Activated CD4-positive, CD25-positive, alpha-beta regulatory T cell treated with anti-CD3 and anti-CD28 coated beads, Interleukin-2, amount 50 U/mL, for 72 hours (primary cell): ENCODE results near the gene MAD1L1.

ENCODE experiments used
- DNase-seq: peaks from one replicate; pipeline ENCODE4 v3.0.0; 2021

Gene MAD1L1

GRCh38 chr7:2053395-2053794 lies 179.3 kb downstream of the MAD1L1 start:
- DNase-seq = no peak

DNA sequence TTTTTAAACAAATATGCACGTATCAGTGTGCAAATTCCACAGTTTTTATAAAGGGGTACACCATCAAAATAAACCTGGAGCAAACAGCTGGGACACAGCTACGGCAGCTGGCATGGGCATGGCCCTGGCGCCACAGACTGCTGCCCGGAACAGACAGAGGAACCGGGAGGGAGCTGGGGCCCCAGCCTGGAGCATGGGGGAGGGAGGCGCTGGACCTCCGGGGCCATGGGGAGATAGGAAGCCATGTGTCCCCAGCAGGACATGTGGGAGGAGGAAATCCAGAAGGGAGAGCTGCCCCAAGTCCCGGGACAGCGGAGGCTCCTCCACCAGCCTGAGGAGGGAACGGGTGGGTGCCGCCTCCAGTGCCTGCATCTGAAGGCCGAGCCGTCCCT lies 180.1 kb downstream of the MAD1L1 start:
- DNase-seq = no peak

DNA sequence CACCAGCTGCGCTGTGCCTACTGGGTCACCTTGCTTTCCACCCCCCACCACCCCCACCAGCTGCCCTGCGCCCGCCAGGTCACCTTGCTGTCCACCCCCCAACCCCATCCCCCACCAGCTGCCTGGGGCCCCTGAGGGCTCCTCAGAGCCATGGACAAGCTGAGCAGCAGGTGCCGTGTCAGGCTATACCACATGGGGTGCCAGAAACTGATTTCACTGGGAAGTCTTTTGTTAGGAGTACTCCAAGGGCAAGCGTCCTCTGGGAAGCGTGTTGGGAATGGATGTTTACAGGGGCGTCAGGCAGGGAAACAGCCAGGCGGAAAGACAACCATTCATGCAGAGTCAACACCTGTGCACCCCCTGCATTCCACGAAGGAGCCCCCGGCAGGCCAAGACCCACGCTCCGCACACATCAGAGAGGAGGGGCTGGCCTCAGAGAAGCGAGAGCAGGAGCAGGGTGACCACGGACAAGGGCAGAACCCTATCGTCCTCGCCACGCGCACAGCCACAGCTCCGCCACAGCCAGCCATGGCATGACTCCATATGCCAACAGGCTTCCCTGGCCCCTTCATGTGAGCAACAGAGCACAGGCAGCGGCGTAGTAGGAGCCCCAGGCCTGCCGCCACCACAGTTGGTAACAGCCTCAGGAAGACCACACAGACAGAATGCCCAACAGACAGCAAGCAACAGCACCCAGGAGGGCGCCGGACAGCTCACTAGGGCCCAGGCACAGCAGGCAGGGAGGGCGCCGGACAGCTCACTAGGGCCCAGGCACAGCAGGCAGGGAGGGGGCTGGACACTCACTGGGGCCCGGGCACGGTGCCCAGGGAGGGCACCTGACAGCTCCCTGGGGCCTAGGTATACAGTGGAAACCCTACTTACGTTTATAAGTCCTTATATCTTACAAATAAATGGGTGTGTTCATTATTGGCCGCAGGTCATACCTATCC lies 180.8 kb downstream of the MAD1L1 start:
- no peak for DNase-seq

DNA sequence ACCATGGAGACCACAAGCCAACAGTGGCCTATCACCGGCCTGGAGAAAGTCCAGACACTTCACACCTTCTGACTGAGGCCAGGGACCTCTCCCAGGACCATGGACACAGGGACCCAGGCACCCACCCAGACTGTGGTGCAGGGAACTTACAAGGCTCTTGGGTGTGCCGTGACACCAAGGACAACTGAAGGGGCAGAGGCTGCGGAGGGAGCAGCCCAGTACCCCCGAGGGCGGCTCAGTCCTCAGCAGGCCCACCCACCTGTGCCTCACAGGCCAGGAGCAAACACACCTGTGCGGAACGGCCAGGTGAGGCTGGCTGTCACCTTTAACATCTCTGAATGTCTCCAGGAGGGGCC lies 182.3 kb downstream of the MAD1L1 start:
- no peak for DNase-seq

- DNase-seq = peak; percentile 56
Observed at GRCh38 chr7:2049782-2050510, 182.8 kb downstream of the MAD1L1 start.

DNA sequence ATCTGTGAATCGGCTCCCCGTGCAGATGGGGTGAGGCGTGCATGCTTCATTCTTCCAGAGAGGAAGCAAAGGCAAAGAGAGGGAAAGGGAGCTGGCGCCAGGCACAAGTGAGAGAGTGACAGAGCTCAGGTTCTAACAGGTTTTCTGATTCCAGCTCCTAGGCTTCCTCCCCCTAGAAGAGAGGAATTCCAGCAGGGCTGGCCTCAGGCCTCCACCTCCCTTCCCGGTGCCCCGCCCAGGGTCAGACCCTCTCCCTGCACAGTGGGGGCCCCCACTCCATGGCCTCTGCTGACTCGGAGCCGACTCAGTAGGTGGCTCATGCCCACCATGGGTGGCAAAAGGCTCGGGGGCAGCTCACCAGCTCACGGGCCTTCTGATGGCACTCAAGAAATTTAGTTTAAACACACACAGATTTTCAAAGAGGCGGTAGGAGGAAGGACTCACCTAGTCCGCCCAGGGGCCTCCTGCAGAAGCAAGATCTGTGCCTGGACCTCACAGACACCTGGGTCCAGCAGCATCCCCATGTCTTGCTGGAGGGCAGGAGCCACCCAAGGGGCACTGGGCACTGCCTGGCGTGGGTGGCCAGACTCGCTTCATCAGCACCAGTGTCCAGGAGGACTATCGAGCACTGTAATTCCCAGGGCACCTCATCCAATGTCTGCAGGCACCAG lies 183.5 kb downstream of the MAD1L1 start:
- DNase-seq = no peak

GRCh38 chr7:2048531-2048930 lies 184.2 kb downstream of the MAD1L1 start:
- DNase-seq = no peak

- DNase-seq = no peak
Observed at GRCh38 chr7:2048006-2048405, 184.7 kb downstream of the MAD1L1 start.

GRCh38 chr7:2046581-2047565 lies 185.9 kb downstream of the MAD1L1 start:
- DNase-seq = peak; percentile 18

- peak; percentile 18 for DNase-seq
Observed at GRCh38 chr7:2045559-2046405, 187.0 kb downstream of the MAD1L1 start.

DNA sequence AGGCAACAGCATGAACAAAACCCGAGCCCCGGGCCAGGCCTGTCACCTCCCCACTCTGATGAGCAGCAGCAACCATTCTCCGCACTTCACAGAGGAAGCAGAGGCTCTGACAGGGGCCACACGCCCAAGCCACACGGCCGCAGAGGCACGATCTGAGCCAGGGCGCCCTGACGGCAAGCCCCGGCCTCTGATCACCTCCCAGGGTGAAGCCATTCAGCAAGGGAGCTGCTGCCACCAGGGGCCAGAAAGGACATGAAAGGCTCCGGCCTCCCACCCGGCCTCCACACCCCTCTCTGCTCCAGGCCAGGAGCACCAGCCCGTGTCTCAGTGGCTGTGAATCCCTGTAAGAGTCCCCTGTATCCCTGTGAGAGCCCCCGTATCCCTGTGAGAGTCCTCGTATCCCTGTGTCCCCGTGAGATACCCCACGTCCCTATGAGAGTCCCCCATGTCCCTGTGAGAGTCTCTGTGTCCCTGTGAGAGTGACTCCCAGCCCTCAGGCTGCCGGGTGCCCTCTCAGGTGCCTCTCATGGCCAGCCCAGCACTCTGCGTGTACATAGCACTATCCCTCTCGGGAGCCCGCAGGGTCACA lies 187.8 kb downstream of the MAD1L1 start:
- DNase-seq = peak; percentile 28

GRCh38 chr7:2044311-2044882 lies 188.3 kb downstream of the MAD1L1 start:
- peak; percentile 20 for DNase-seq

DNA sequence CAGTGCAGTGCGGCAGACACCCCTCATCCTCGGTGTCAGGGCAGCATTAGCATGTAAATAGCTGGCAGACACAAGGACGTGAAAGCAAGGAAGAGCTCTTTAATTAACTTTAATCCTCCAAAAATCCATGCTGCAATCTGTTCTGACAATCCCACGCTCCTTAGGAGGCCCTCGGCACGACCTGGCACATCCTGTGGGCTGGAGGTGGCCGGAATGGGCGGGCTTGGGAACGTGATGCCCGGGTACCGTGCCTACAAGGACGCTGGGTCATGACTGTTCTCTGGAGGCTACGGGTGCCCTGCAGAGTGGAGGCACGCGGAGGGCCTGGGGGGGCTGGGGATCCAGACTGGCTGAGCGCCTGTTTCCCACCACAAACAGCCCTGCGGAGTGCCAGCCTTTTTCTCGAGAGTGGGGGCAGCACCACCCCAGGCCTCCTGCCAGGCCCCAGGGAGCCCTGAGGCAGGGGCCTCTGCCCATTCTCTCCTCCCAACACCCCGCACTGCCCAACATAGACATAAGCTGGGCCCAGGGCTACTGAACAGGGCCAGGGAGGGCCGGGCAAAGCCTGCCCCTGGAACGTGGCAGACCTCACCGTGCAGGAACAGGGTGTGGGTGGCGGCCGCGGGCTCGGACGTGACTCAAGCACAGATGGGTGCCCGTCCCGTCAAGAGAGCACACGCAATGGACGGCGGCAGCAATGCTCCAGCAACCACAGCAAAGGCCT lies 189.3 kb downstream of the MAD1L1 start:
- peak; percentile 21 for DNase-seq

DNA sequence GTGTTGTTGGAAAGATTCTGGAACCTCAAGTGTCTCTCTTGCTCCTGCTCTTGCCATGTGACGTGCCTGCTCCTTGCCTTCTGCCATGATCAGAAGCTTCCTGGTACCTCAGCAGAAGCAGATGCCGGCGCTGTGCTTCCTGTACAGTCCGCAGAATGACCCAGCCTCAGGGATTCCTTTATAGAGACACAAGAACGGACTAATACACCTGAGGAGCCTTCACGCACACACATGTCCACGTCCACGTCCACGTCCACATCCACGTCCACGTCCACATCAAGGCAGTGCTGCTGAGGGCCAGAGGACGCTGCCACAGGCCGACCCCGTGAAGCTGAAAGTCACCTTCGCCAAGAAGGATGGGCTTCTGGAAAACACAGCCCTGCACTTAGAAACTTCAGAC lies 190.1 kb downstream of the MAD1L1 start:
- no peak for DNase-seq

DNA sequence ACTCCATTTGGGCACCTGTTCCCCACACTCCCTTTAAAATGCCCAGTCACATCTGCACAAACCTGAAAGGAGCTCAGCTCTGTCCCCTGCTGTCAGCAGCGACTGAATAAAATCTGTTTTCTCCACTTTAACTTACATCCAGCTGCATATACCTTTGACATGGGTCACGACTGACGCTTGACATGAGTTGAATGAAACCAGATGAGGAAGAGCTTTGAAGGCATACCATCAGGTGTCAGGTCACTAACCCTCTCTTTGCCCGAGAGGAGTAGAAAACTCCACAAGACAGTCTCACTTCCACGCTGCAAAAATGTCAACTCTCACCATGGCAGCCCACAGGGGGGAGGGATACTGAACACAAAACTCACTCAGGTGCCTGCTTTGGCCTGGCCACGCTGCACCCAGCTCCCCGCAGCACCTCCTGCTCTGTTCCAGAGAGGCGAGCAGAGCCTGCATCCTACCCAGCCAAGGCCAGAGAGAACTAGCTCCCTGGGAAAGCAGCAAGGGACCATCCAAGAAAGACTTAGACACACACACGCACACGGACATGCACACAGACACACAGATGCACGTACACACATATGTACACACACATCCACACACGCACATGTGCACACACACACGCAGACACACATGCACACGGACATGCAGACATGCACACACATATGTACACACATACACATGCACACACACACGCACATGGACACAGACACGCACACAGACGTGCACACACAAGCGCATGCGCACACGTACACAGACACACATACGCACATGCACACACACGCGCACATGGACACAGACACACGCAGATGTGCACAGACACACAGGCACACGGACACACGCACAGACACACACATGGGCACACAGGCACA lies 191.0 kb downstream of the MAD1L1 start:
- DNase-seq = no peak

- no peak for DNase-seq
Observed at GRCh38 chr7:2040893-2041270, 191.9 kb downstream of the MAD1L1 start.

- no peak for DNase-seq
Observed at GRCh38 chr7:2040201-2040892, 192.4 kb downstream of the MAD1L1 start.
